Mucosa of descending colon (tissue), 3 donors: Measurements from ENCODE around the gene IL22RA1. TPM values are rescaled to one million over a fixed set of nuclear protein-coding genes. Genes with fewer than 3 reads are reported as not detected.

Source experiments
- ATAC-seq: fragments of 200-7000 bp; cut with Tn5 transposase; one replicate; pipeline ENCODE4 v1.9.1; 2020; ENCODE audit warnings: mild to moderate bottlenecking, moderate library complexity
- DNase-seq, 3 donors: peaks; one replicate each; pipeline ENCODE4 v3.0.0-alpha.2; 2020
- H3K36me3 ChIP-seq: fragments of 200-600 bp; one replicate; pipeline ENCODE4 v1.8.0; 2021; ENCODE audit warnings: low read depth, mild to moderate bottlenecking
- H3K4me1 ChIP-seq: fragments of 200-600 bp; one replicate; pipeline ENCODE4 v1.8.0; 2021; ENCODE audit warnings: low read depth, mild to moderate bottlenecking
- H3K4me3 ChIP-seq: fragments of 200-600 bp; one replicate; pipeline ENCODE4 v1.8.0; 2021; ENCODE audit warnings: mild to moderate bottlenecking
- H3K9me3 ChIP-seq: fragments of 200-600 bp; one replicate; pipeline ENCODE4 v1.8.0; 2021; ENCODE audit warnings: mild to moderate bottlenecking
- CTCF ChIP-seq: fragments of 200-600 bp; IDR thresholded peaks from one replicate; pipeline ENCODE4 v1.8.0; 2022; ENCODE audit warnings: antibody characterized with exemption, mild to moderate bottlenecking
- intact Hi-C, 2 donors: fragments of 100-400 bp; cut with DNase I in 1 of 2; cut with micrococcal nuclease in 1 of 2; formaldehyde crosslinking; loops; one replicate each; pipeline versions ENCODE4 v1.11.0 to v1.11.1; 2022; cut with DNase I, micrococcal nuclease
- total RNA-seq, 3 donors: library from RNA; stranded (reverse); fragmentation: NEBNext Ultra II Directional in 2 of 3; extraction: Animal tissue kit (Norgen Biotek cat#: 25700) in 2 of 3; gene quantifications; one replicate each; pipeline versions ENCODE4 v1.2.1 to v1.2.4, GENCODE V29; 2021 to 2023
- donor health status: DM: no; HTN: no; CAD: no; lungs with moderate emphysema.
- donor health status: DM: no; HTN: no; CAD: no.
- donor health status: DM: no; HTN: yes; CAD: no.

The IL22RA1 gene
- total RNA-seq, 3 donors from 2014 or later, result 13.8 to 43.1 (median 28.2) TPM

- H3K4me1 ChIP-seq, result no peaks in the 10 kb centered on the region
- no peak for ATAC-seq
- no peak overlapping the region for H3K4me3 ChIP-seq
- H3K36me3 ChIP-seq, result no peaks in the 10 kb centered on the region
- H3K9me3 ChIP-seq, result no peaks in the 10 kb centered on the region
- TF ChIP-seq CTCF, result no peak
- no peak for DNase-seq
- intact Hi-C loops, result no loop called here
Observed at GRCh38 chr1:24127134-24127800, 15.7 kb downstream of the IL22RA1 start.

- ATAC-seq, result no peak
- Histone ChIP-seq H3K4me1 (no peaks in the 10 kb centered on the region), H3K36me3 (no peaks in the 10 kb centered on the region), H3K4me3 (no peak overlapping the region), H3K9me3 (no peaks in the 10 kb centered on the region)
- no peak for TF ChIP-seq CTCF
- no peak for DNase-seq
- intact Hi-C loops, result no loop called here
Observed at GRCh38 chr1:24126672-24127023, 16.3 kb downstream of the IL22RA1 start.

- no peak for TF ChIP-seq CTCF
- Histone ChIP-seq H3K4me1 (no peaks in the 10 kb centered on the region), H3K9me3 (no peaks in the 10 kb centered on the region), H3K36me3 (no peaks in the 10 kb centered on the region), H3K4me3 (no peak overlapping the region)
- DNase-seq (no peak), ATAC-seq (no peak)
- intact Hi-C loops, result no loop called here
Observed at GRCh38 chr1:24126018-24126671, 16.8 kb downstream of the IL22RA1 start.

GRCh38 chr1:24125456-24125855 is 17.5 kb downstream of the IL22RA1 start:
- intact Hi-C loops, result no loop called here
- no peak for TF ChIP-seq CTCF

GRCh38 chr1:24124980-24125379 is 18.0 kb downstream of the IL22RA1 start:
- Histone ChIP-seq H3K36me3 (no peaks in the 10 kb centered on the region), H3K4me3 (no peak overlapping the region), H3K9me3 (no peaks in the 10 kb centered on the region), H3K4me1 (peaks cover 11% of the 10 kb centered on the region)
- intact Hi-C loops, result no loop called here
- no peak for DNase-seq
- no peak for ATAC-seq
- TF ChIP-seq CTCF, result no peak

More at GRCh38 chr1:24125456-24125855, 17.5 kb downstream of the IL22RA1 start:
- DNase-seq (no peak), ATAC-seq (no peak)
- Histone ChIP-seq H3K9me3 (no peaks in the 10 kb centered on the region), H3K4me3 (no peak overlapping the region), H3K4me1 (peaks cover 6% of the 10 kb centered on the region), H3K36me3 (no peaks in the 10 kb centered on the region)
